Fibroblast of peridontal ligament (primary cell): Measurements from ENCODE around the gene TUSC2.
A peak's percentile ranks its signal among the peaks of the same experiment; 100 is the strongest.

Experiments
- DNase-seq: peaks from one replicate; pipeline ENCODE4 v3.0.0-alpha.2; 2010; ENCODE audit errors: extremely low read depth

Gene TUSC2

GRCh38 chr3:50354850-50355249 lies 26.8 kb upstream of the TUSC2 start:
- no peak for DNase-seq

DNA sequence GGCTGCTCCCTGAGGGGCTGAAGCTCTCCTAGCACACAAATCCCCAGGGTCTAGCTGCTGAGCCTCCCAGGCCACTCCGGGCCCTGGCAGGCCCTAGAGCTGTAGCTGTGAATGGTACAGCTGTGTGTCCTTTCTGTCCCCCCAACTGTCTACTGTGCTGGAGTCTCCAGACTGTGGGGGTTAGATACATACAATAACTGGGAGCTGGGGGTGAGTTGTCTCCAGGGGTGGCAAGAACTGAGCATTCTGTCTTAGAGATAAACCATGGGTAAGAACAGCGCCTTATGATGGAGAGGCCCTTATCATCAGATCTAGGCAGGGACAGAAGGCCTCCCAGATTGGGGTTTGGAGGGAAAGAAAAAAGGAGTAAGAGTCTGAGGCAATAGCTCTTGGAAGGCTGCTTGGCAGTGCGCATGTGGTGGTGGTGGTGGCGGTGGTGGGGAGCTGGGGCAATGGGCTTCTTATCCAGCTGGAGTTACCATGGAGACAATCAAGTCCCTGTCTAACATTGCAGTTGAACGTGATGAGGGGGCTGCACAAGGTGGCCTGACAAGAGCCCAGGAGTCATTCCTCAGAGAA lies 26.3 kb upstream of the TUSC2 start:
- DNase-seq = no peak

DNA sequence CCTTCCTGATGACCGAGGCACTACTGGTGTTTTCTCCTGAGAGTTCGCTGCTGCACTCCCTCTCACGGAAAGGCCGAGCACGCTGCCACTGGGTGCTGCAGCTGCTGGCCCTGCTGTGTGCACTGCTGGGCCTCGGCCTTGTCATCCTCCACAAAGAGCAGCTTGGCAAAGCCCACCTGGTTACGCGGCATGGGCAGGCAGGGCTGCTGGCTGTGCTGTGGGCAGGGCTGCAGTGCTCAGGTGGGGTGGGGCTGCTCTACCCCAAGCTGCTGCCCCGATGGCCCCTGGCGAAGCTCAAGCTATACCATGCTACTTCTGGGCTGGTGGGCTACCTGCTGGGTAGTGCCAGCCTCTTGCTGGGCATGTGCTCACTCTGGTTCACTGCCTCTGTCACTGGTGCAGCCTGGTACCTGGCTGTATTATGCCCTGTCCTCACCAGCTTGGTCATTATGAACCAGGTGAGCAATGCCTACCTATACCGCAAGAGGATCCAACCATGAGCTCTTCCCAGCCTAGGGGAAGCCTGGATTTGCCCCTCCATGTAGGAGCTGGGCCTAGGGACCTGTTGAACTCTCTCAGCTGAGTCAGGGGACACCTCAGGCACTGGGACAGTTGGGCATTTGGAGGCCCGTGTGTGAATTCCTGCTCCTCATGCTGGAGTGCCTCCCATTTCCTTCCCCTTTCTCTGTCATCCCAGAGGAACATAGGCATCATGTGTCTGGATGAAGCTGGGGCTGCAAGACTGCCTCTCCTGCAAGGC lies 25.4 kb upstream of the TUSC2 start:
- no peak for DNase-seq

DNA sequence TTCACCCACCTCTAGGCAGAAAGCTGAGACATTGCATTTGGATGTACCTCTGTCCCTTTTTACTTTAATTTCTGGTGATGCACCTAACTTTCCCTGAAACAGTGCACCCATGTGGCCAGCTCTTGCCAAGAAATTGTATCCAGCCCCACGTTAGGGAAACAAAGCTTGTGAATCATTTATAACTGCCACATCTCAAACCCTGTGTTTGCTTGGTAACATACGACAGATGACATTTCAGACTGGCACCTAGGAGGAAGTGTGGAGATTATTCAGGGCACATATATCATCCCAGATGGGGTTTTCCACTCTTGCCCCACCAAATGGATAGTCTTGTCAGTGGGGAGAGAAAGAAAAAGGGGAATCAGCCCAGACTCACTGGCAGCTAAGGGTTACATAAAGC lies 24.8 kb upstream of the TUSC2 start:
- peak; percentile 23 for DNase-seq

- no peak for DNase-seq
These were observed 23.3 kb upstream of the TUSC2 start for GRCh38 chr3:50351323-50351697.

DNA sequence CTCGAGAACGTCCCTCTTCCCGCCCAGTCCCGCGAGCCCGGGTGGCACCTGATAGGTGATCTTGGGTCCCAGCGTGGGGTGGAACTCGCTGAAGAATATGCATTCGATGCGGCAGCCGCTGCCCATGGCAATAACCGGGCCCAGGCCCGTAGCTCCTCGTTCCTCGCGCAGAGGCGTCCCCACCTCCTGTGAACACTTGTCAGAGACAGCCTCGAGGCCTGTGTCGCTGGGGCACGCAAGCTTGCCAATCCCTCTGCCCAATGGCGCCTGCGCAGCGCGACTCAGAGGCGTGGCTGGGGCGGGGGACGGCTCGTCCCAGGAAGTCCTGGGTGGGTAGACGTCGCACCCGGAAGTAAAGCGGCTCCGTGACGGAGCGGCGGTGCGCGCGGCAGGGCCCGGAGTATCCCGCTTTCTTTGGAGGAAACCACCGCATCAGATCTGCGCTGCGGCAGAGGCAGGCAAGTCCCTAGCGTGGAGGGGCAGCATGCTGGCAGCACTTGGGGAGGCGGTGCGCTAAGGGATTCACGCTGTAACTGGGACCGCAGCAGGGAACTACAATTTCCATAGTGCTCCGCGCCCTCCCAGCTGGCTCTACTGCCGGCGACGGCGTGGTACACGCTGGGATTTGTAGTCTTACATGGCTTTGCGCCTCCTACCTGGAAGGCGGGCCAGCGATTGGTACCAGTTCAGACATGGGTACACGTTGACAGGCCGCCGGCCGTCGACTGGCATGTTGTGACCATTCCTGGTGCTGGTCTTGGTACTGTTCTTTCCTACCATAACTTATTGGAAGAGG lies 22.7 kb upstream of the TUSC2 start, which contains the start of the genes CYB561D2 and NPRL2:
Gene CYB561D2 (plus strand): TSS at position 336 of the 796 bp plus-strand sequence. CDS start 572 bp downstream, outside the sequence.
Gene NPRL2 (minus strand): TSS at position 249 of the 796 bp plus-strand sequence. CDS start 123 bp downstream, at position 126.
- peak; percentile 84 for DNase-seq

DNA sequence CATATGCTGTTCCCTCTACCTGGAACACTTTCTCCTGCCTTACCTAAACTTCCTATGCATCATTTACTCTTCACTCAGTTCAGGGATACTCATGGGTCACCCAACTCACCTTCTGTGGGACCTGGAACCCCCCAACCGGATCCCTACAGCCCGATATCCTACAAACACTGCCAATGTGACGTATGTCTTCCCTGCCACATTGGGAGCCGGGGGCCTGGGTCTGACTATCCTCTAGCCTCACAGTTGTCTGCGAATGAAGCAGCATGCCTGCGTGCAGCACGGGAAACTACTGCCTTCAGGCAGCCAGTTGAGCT lies 22.1 kb upstream of the TUSC2 start:
- DNase-seq = no peak

DNA sequence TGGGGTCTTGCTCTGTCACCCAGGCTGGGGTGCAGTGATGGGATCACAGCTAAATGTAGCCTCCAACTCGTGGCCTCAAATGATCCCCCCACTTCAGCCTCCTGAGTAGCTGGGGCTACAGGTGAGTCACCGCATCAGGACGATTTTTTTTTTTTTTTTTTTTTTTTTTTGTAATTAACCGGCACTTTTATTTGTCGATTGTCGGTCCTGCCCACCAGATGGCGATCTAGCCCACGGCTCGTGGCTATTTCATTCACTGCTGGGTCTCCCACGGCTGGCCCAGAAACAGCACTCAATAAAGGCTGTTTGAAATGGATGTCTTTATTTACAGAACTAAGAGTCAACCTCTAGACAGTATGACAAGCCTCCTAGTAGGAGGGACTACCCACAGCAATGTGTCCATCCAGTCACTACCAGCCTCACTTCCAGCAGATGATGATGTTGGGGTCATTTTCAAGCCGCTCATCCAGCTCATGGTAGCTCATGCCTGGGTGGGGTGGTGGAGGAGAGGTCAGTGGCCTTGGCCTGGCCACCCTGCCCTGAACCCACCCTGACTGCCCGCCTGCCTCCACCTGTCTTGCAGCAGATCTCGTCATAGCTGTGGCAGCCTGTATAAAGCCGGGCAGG lies 19.3 kb upstream of the TUSC2 start:
- peak; percentile 73 for DNase-seq

DNA sequence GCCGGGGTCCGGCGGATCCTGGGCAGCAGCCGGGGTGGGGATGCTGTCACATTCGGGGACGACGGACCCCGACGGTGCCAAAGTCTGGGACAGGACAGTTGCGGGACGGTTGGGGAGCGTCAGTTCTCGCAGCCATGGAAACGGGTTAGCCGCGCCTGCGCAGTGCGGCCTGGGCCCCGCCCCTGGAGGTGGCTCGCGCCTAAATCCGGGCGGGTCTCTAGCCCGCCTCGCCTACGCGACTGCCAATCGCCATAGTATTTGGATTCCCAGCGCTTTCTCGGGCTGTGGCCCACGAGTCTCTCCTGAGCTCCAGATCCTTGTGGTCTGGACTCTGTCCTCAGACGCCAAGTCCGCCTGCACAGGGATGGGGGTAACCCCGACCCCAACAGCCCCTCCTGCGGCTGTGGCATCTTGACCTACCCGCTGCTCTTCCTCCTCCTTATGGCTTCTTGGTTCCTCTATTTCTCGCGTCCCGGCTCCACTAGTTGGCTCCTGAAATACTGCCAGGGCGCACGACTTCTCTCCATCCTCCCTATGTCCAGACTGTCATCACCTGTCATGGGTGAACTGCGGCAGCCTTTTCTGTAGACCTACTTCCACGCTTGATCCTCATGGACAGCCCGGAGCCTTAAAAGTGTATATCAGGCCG lies 17.7 kb upstream of the TUSC2 start, which contains the start of gene ZMYND10:
Gene ZMYND10 (minus strand): TSS at position 147 of the 649 bp plus-strand sequence. CDS start 153 bp downstream, outside the sequence.
- peak; percentile 38 for DNase-seq

- DNase-seq = no peak
These were observed 17.0 kb upstream of the TUSC2 start for GRCh38 chr3:50345008-50345407.

DNA sequence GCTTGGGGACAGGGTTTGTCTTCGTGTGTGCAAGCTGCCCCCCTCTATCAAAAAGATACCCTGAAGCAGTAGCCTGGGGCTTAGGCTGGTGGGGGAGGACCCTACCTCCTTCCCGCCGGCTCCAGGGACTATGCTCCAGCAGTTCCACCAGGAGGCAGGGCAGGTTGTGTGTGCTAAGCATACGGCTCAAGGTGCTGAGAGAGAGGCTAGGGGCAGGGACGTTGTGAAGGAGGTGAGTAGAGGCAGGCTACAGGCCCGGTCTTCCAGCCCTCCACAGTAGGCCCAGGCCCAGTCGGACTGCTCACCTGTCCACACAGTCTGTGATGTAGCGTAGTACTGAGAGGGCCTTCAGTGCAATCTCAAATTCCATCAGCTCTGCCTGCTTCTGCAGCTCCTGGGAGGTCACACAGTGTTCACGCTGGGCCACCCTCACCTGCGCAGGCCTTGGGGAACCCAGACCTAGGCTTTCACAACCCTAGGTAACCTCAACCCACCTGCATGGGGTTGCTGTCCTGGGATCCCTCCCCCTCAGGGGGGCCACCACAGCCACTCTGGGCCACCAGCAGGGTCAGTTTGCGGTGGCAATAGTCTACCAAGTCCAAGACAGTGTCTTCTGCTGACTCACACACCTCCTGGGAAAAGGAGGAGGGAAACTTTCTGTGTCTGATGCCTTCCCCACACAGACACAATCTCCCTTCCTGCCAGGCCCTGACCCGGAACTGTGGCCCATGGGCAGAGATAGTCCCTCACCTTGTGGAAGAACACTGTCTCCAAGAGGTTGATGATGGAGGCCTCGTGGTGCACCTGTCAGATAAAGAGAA lies 15.0 kb upstream of the TUSC2 start:
- DNase-seq = no peak

DNA sequence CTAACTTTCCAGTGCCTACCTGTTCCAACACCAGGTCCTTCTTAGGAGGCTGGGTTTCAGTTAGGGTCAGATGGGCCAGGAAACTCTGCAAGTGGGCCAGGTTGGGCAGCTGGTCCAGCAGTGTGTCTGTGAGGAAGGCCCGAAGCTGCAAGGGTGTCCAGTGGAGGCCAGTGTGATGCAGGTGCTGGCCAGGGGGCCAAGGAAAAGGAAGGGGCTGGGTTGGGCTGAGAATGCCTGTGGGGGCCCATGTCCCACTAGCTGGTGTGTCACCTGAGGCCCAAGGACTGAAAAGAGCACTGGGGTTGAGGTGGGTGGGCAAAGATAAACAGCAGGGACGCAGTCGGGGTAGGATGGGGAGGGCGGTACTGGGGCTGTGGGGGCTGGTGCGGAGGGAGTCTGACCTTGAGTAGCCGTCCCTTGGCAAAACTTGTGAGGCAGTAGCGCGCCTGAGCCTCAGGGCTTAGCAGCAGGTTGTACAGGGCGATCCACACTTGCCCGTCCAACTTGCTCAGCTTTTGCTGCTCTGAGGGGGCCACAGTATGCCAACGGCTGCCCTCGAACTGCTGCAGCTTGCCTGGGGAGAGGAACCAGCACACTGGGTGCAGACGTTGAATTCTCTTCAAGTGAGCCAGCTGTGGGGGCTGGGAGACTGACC lies 14.1 kb upstream of the TUSC2 start:
- no peak for DNase-seq

DNA sequence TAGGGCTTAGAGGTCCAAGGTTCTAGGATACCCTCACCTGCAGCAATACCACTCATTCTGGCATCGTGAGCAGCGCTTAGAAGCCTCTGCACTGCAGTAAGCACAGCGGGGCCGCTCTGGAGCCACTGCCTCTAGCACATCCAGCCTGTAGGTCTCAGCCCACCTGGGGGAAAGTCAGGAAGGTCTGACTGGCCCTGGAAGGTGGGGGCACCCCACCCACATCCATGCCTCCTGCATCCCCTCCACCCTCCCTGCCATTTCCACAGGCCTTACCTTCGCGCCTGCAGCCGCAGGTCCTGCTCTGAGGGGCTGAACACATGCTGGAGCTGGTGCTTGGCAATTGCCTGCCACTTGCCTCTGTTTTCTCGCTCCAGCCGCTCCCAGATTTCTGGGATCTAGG lies 13.5 kb upstream of the TUSC2 start:
- no peak for DNase-seq

- peak; percentile 37 for DNase-seq
These were observed 12.7 kb upstream of the TUSC2 start, which contains the start of gene RASSF1 for GRCh38 chr3:50340448-50341329. Gene RASSF1 (minus strand): TSS chr3:50340836. CDS start chr3:50340805, 31 bp downstream.

DNA sequence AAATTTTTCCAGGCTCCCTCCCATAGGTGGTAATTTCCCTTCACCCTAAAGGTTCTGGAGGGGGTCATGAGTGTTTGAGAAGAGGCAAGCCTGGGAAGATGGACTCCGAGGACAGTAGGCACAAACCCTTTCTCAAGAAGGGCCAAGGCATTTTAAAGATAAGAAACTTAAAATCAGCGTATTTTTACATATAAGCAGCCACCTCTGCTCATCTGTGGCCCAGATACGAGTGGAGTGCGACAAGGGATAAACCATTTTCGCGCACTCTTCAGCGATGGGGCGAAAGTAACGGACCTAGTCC lies 12.1 kb upstream of the TUSC2 start:
- no peak for DNase-seq

DNA sequence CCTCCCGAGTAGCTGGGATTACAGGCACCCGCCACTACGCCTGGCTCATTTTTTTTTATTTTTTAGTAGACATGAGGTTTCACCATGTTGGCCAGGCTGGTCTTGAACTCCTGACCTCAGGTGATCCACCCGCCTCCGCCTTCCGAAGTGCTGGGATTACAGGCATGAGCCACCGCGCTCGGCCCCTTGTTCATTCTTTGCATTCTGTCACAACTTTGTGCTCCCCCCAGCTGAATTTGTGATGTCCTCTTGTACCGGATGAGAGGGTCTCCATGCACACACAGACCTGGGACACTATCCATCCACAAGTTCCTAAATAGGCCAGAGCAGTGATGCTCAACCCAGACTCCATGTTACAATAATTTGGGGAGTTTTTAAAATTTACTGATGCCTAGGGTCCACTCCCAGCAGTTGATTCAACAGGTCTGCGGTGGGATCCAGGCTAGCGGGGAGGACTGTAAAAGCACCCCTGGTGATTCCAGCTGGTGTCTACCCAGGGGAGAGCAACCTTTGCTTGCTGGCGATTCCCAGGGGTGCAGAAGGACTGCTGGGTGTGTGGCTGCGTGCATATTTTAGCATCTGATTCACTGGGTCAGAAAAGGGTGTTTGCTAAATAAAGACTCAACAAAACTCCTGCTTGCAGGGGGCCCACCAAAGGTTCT lies 11.6 kb upstream of the TUSC2 start:
- peak; percentile 36 for DNase-seq

DNA sequence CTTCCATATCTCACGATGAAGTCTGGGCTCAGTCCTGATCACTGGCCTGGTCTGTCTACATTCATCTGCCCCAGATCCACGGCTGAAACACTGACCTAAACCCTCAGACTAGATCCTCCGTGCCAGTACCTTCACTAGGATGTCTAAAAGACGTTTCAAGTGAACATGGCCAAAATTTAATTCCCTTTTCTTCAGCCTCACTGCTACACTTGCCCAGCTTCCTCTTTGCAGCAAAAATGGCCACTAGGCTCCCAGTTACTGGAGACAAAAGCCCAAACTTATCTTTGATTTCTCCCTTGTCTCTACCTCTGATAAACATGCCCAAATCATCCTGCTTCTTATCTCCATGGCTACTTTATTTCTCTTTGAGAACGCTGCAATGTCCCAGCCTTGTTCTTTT lies 10.9 kb upstream of the TUSC2 start:
- no peak for DNase-seq

- peak; percentile 99 for DNase-seq
These were observed 9.3 kb upstream of the TUSC2 start for GRCh38 chr3:50337175-50337861.
